H1 (cell line): Measurements from ENCODE around the gene KCNJ16. TPM values are rescaled to one million over a fixed set of nuclear protein-coding genes. Genes with fewer than 3 reads are reported as not detected.

Source experiments
- HDAC2 ChIP-seq, 2 experiments: fragments of 300-600 bp in 1 of 2; sonication (generic) in 1 of 2; IDR thresholded peaks; 2 replicates each; pipeline ENCODE4 v1.6.1; 2011 to 2012; ENCODE audit warnings: low read depth in 2 of 2, low read length in 2 of 2, mild to moderate bottlenecking in 2 of 2, moderate library complexity in 2 of 2, borderline replicate concordance in 1 of 2, inconsistent platforms in 1 of 2
- KDM4A ChIP-seq: IDR thresholded peaks from one replicate; pipeline ENCODE4 v1.7.1; 2012; ENCODE audit warnings: low read depth, mild to moderate bottlenecking, moderate library complexity, low read length, inconsistent platforms; ENCODE audit not compliant: severe bottlenecking
- TAF7 ChIP-seq: optimal IDR thresholded peaks from 2 replicates; pipeline ENCODE3; 2011; ENCODE audit warnings: low read depth, mild to moderate bottlenecking, inconsistent platforms, low read length, moderate library complexity, borderline replicate concordance
- TEAD4 ChIP-seq: IDR thresholded peaks from 2 replicates; pipeline ENCODE4 v1.6.1; 2012; ENCODE audit warnings: low read depth, low read length, inconsistent platforms, mixed read lengths
- polyA plus RNA-seq, 7 experiments: library from polyadenylated mRNA; depleted of rRNA in 3 of 7; stranded (reverse) in 5 of 7; unstranded in 2 of 7; fragments of >200 nt in 5 of 7; fragments of 200-250 nt in 2 of 7; gene quantifications; 1 replicate in 5 of 7; 2 replicates in 1 of 7; 4 replicates in 1 of 7; pipeline versions ENCODE4 v1.2.1 to v1.2.3, GENCODE V29; 2011 to 2013; ENCODE audit warnings: missing spikeins in 2 of 7, mixed read lengths in 2 of 7
- total RNA-seq: library from RNA; stranded (reverse); fragmentation: NEBNext Ultra II Directional; extraction: Animal tissue kit (Norgen Biotek cat#: 25700); gene quantifications from 2 replicates; pipeline ENCODE4 v1.2.1, GENCODE V29; 2021
- TF ChIP-seq, protein P1 (sequence below): IDR thresholded peaks from 2 replicates; pipeline ENCODE4 v1.6.1; 2011; ENCODE audit warnings: low read depth, mild to moderate bottlenecking, low read length; ENCODE audit not compliant: insufficient read depth

Gene KCNJ16
- total and polyA plus RNA-seq, 2 of the 8 experiments (the other 6 are each of a cell fraction or from before 2014, with no cell fraction given), result not detected

GRCh38 chr17:70028397-70028796, 46.6 kb upstream of the KCNJ16 start (continued):
- TF ChIP-seq TAF7 (no peak), TEAD4 (no peak), HDAC2 (IDR thresholded peaks at IDR 0.05; ENCODE audit: borderline replicate concordance in 1 of 2, low read depth in 2 of 2, low read length in 2 of 2) (no peak), KDM4A (no peak)
- TF ChIP-seq, protein P1, sequence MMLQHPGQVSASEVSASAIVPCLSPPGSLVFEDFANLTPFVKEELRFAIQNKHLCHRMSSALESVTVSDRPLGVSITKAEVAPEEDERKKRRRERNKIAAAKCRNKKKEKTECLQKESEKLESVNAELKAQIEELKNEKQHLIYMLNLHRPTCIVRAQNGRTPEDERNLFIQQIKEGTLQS, result no peak
